ENCODE results near the gene ACP4.
A peak's percentile ranks its signal among the peaks of the same experiment; 100 is the strongest.
"Not testable (repeated sequence)": the region's sequence is repeated elsewhere in the genome, so short reads cannot be mapped to it uniquely, and the experiment has no call there.

The ACP4 gene, protein sequence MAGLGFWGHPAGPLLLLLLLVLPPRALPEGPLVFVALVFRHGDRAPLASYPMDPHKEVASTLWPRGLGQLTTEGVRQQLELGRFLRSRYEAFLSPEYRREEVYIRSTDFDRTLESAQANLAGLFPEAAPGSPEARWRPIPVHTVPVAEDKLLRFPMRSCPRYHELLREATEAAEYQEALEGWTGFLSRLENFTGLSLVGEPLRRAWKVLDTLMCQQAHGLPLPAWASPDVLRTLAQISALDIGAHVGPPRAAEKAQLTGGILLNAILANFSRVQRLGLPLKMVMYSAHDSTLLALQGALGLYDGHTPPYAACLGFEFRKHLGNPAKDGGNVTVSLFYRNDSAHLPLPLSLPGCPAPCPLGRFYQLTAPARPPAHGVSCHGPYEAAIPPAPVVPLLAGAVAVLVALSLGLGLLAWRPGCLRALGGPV

GRCh38 chr19:50790396-50790795 lies at the start of gene ACP4:
TSS of gene ACP4 (plus strand) at chr19:50790415. CDS start at chr19:50790415, 0 bp downstream.
- DNase-seq: no peak

DNA sequence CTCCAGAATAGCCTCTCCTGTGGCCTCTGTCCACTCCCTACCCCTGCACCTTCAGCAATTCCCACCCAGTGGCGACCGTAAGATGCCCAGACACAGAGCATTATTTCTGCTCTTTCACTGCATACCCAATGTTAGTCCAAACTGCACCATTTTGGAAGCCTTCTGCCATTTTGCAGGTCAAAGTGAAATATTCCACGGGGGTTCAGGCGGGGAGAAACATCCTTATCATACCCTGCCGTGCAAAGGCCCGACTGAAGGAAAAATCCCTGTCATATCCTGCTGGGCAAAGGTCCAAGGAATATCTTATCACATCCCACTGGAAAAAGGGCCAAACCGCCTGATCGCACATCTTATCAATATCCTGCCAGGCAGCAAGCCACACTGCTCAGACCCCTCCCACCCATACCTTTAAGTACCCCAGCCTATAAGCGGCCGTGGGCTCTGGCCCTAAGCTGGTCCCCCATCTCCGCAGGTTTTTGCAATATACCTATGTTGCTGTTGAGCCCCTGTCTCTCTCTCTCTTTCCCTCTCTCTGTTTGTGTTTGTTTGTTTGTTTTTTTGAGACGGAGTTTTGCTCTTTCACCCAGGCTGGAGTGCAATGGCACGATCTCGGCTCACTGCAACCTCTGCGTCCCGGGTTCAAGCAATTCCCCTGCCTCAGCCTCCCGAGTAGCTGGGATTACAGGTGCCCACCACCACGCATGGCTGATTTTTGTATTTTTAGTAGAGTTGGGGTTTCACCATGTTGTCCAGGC lies 48.9 kb upstream of the ACP4 start:
- no peak for DNase-seq

- DNase-seq: no peak
Measured at GRCh38 chr19:50743537-50743936, 46.7 kb upstream of the ACP4 start.

DNA sequence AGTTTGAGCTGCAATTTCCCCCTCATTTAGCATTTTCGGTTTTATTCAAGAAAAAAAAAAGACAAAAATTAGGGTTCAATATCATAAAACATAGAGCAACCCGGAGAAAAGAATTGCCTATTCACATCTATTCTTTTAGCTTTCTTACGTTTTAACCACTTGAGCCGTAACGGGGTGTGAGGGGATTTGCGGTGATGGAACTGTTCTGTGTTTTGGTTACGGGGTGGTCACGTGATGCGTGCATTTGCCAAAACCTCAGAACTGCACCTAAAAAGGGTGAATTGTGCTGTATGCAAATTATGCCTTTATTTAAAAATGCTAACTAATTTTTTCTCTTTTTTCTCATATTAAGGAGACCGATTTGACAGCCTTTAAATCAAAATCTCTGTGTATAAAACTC lies 45.0 kb upstream of the ACP4 start:
- DNase-seq: no peak

DNA sequence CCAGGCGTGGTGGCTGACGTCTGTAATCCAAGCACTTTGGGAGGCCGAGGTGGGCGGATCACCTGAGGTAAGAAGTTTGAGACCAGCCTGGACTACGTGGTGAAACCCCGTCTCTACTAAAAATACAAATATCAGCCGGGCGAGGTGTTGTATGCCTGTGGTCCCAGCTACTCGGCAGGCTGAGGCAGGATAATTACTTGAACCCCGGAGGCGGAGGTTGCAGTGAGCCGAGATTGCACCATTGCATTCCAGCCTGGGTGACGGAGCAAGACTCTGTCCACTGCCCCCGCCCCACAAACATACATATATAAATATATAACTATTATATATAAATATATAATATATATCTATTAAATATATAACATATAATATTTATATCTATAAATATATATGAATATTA lies 43.1 kb upstream of the ACP4 start:
- DNase-seq: not testable (repeated sequence)

DNA sequence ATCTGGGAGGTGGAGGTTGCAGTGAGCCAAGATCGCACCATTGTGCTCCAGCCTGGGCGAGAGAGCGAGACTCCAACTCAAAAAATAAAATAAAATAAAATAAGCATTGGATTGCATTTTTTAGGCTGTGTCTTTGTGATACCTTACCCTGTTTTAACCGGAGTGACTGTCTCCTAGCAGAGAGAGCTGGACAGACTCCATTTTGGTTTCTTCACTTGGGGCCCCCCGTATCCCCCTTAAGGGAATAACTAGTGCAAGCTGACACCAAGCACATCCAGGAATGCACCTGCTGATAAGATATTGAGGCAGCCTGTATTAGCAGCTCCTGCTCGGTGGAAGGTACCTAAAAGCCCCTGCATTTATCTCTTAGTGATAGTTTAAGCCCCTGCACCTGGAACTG lies 40.7 kb upstream of the ACP4 start:
- no peak for DNase-seq

- DNase-seq: no peak
Measured at GRCh38 chr19:50750010-50750409, 40.2 kb upstream of the ACP4 start.

GRCh38 chr19:50753879-50754278 lies 36.3 kb upstream of the ACP4 start:
- no peak for DNase-seq

DNA sequence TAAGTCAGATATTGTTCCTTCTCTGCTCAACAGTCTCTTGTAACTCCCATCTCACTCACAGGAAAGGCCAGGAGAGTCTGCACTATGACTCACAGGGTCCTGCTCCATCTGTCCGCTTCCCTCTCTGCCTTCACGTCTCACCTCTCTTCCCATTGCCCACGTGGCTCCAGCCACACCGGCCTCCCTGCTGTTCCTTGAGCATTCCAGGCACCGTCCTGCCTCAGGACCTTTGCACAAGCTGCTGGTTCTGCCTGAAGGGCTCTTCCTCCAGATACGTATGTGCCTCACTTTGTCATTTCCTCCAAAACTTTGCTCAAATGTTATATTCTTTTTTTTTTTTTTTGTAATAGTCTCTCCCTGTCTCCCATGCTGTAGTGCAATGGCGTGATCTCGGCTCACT lies 34.0 kb upstream of the ACP4 start:
- not testable (repeated sequence) for DNase-seq

- DNase-seq: not testable (repeated sequence)
Measured at GRCh38 chr19:50757624-50758023, 32.6 kb upstream of the ACP4 start.

GRCh38 chr19:50759076-50759475 lies 31.1 kb upstream of the ACP4 start:
- DNase-seq: not testable (repeated sequence)

GRCh38 chr19:50759886-50760285 lies 30.3 kb upstream of the ACP4 start:
- DNase-seq: peak; percentile 50

GRCh38 chr19:50761501-50761900 lies 28.7 kb upstream of the ACP4 start:
- not testable (repeated sequence) for DNase-seq

DNA sequence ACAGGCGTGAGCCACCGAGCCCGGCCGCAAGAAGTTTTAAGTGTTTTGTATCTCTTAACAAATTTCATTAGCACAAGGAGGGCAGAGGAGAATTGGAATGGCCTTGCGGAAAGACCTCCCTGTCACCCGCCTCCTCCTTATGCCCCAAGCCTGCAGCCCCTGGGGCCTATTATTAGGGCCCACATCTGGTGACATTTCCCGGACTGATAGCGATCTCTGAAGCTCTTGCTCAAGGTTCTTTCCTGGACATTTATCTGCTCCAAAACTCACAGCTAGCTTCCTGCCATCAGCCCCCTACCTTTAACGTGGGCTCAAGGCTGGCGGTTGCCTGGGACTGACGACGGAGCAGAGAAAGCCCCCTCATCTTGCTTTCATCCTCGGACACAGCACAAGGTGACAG lies 26.7 kb upstream of the ACP4 start:
- not testable (repeated sequence) for DNase-seq

DNA sequence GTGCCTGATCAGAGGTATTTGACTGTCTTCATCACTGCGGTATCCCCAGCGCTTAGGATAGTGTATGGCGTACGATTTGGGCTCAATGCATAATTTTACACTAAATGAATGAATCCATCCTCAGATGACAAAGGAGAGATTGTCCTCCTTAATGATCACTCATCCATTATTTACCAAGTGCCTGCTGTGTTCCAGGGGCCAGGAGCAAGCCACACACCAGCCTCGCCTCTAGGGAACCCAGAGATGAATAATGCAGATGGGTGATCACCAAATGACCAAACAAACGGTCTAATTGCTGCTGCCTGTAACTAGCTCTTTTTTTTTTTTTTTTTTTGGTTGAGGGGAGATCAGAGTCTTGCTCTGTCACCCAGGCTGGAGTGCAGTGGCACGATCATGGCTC lies 25.8 kb upstream of the ACP4 start:
- DNase-seq: no peak

- DNase-seq: not testable (repeated sequence)
Measured at GRCh38 chr19:50766746-50767145, 23.5 kb upstream of the ACP4 start.

DNA sequence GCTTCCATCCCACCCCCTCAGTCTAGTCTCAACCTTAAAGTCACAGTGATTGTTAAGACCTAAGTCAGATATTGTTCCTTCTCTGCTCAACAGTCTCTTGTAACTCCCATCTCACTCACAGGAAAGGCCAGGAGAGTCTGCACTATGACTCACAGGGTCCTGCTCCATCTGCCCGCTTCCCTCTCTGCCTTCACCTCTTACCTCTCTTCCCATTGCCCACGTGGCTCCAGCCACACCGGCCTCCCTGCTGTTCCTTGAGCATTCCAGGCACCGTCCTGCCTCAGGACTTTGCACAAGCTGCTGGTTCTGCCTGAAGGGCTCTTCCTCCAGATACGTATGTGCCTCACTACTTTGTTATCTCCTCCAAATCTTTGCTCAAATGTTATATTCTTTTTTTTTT lies 23.0 kb upstream of the ACP4 start:
- DNase-seq: not testable (repeated sequence)

- no peak for DNase-seq
Measured at GRCh38 chr19:50768277-50768676, 21.9 kb upstream of the ACP4 start.

DNA sequence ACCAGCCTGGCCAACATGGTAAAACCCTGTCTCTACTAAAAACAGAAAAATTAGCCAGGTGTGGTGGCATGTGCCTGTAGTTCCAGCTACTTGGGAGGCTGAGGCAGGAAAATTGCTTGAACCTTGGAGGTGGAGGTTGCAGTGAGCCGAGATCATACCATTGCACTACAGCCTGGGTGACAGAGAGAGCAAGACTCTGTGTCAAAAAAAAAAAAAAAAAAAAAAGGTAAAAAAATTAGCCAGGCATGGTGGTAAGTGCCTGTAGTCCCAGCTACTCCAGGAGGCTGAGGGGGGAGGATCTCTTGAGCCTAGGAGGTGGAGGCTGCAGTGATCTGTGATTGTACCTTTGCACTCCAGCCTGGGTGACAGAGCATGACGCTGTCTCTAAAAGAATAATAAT lies 20.1 kb upstream of the ACP4 start, which contains the start of gene GPR32:
GPR32 (plus strand) TSS at position 301 of the 400 bp plus-strand sequence. CDS start 137 bp downstream, outside the sequence.
- DNase-seq: not testable (repeated sequence)

- DNase-seq: no peak
Measured at GRCh38 chr19:50770888-50771287, 19.3 kb upstream of the ACP4 start.

GRCh38 chr19:50772476-50772875 lies 17.7 kb upstream of the ACP4 start:
- peak; percentile 37 for DNase-seq

DNA sequence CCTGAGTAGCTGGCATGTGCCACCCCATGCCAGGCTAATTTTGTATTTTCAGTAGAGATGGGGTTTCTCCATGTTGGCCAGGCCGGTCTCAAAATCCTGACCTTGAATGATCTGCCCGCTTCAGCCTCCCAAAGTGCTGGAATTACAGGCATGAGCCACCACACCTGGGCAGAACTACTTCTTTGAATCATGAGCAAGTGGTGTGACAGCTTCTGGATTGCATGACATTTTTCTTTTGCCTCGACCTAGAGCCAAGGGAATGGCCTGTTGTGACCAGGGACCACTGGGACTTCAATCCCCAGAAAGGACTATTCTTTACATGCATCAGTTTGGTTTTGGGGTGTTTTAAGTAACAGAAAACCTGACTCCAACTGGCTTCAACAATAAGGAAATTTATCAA lies 17.3 kb upstream of the ACP4 start:
- not testable (repeated sequence) for DNase-seq

- DNase-seq: not testable (repeated sequence)
Measured at GRCh38 chr19:50773454-50773853, 16.8 kb upstream of the ACP4 start.

DNA sequence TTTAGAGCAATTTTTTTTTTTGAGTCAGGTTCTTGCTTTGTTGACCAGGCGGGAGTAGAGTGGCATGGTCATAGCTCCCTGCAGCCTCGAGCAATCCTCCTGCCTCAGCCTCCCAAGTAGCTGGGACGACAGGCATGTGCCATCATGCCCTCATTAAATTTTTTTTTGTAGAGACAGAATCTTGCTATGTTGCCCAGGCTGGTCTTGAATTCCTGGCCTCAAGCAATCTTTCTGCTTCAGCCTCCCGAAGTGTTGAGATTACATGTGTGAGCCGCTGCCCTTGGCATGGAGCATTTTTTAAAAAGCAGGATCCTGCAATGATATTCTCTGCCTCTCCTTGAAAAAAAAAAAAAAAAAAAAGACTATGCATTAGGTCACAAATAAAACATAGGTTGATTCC lies 14.1 kb upstream of the ACP4 start:
- DNase-seq: no peak
